ENCODE measurements around the gene VAPB.

DNA sequence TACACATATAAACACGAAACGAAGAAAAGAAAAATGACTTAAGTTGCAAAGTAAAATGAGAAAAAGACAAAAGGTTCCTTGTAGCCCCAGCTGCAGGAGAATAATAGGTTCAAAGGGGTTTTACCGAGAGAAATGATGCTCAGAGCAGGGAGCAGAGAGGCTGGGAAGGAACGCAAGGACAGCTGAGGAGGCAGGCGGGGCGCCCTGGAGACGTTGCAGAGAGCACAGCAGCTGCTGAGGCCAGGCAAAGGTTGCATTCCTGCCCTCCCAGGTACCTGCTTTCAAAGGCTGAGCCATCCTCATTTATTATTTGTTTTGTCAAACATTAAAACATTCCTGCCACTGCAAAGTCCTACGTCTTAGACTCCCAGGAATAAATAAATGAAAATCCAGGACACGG is 16.2 kb upstream of the VAPB start:
- TF ChIP-seq EZH2 (IDR thresholded peaks at IDR 0.05; ENCODE audit: insufficient read depth, poor library complexity, severe bottlenecking): no peak
- no peak for TF ChIP-seq EZH2phosphoT487 (IDR thresholded peaks at IDR 0.05; ENCODE audit: insufficient read depth, low read depth)

Data from GM23248 (cell line).